Skeletal muscle tissue (tissue), 4 donors: ENCODE measurements around the gene PRKN. TPM values are rescaled to one million over a fixed set of nuclear protein-coding genes. Genes with fewer than 3 reads are reported as not detected.

Source experiments
- H3K27ac ChIP-seq: one replicate; pipeline ENCODE4 v1.7.0; 2013; ENCODE audit warnings: mild to moderate bottlenecking, low read depth, low read length, inconsistent platforms
- H3K27me3 ChIP-seq, 3 donors: one replicate each; pipeline ENCODE4 v1.7.0; 2013; ENCODE audit warnings: low read length in 3 of 3; ENCODE audit not compliant: control insufficient read depth in 3 of 3, insufficient read depth in 3 of 3
- H3K36me3 ChIP-seq, 3 donors: one replicate each; pipeline ENCODE4 v1.7.0; 2013; ENCODE audit warnings: low read length in 3 of 3; ENCODE audit not compliant: control insufficient read depth in 3 of 3, insufficient read depth in 3 of 3
- H3K4me1 ChIP-seq, 3 donors: one replicate each; pipeline ENCODE4 v1.7.0; 2013; ENCODE audit warnings: low read length in 3 of 3, mild to moderate bottlenecking in 3 of 3; ENCODE audit not compliant: control insufficient read depth in 3 of 3, insufficient read depth in 3 of 3
- H3K4me3 ChIP-seq, 3 donors: one replicate each; pipeline ENCODE4 v1.7.0; 2013; ENCODE audit warnings: low read length in 3 of 3
- H3K9ac ChIP-seq, 3 donors: one replicate each; pipeline ENCODE4 v1.7.0; 2013; ENCODE audit warnings: low read length in 3 of 3, mild to moderate bottlenecking in 3 of 3, moderate library complexity in 2 of 3, low read depth in 1 of 3
- H3K9me3 ChIP-seq, 3 donors: one replicate each; pipeline ENCODE4 v1.7.0; 2013; ENCODE audit warnings: low read length in 3 of 3; ENCODE audit not compliant: control insufficient read depth in 3 of 3
- total RNA-seq: library from RNA; depleted of rRNA; stranded (reverse); fragments of >200 nt; gene quantifications from one replicate; pipeline ENCODE4 v1.2.3, GENCODE V29; 2014
- donor health status: Osteomylitis.

The PRKN gene
- total RNA-seq, 1 donor from 2014 or later = 16.7 TPM

DNA sequence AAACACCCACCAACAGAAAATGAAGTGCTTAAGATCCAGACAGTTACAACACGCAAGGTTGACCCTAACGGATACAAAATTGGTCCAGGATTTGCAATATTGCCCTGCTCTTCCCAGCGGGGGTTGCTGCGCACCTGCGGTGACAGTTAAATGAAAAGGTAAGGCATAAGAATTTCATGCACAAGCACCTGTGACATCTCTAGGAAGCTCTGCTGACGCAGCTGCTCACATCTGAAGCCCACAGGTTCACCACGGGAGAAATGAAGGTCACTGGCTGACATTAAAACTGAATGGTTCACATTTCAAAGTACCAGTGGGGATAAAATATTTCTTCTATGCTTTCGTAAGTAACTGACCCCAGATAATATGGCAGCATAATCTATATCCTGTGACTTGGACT is 764.4 kb downstream of the PRKN start:
- Histone ChIP-seq H3K4me3 (no peak overlapping the region), H3K36me3 (no peaks in the 10 kb centered on the region), H3K4me1 (no peaks in the 10 kb centered on the region), H3K27me3 (no peaks in the 10 kb centered on the region), H3K9me3 (no peaks in the 10 kb centered on the region), H3K9ac (no peak overlapping the region), H3K27ac (no peak overlapping the region)

DNA sequence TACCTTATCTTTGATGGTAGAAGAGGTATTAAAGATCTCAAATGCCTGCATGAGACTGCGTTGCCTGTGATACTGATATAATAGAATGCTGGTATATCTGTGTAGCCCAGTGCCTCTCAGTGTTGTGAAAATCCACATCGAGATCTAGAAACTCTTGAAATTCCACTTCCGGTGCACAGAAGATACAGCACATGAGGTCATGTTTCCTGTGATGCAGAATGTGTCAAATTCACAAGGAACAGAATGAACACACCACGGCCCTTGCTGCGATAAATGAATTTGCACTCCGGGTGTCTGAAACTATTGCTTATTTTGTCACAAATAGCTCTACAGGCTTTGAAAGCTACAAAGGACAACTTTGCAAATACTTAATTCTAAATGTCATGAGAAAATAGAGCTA is 765.8 kb downstream of the PRKN start:
- Histone ChIP-seq H3K9me3 (no peaks in the 10 kb centered on the region), H3K4me3 (no peak overlapping the region), H3K27me3 (no peaks in the 10 kb centered on the region), H3K4me1 (no peaks in the 10 kb centered on the region), H3K27ac (no peak overlapping the region), H3K36me3 (no peaks in the 10 kb centered on the region), H3K9ac (no peak overlapping the region)

GRCh38 chr6:161961046-161961445 is 766.5 kb downstream of the PRKN start:
- no peaks in the 10 kb centered on the region for H3K27me3 ChIP-seq
- no peaks in the 10 kb centered on the region for H3K4me1 ChIP-seq
- no peaks in the 10 kb centered on the region for H3K36me3 ChIP-seq
- no peaks in the 10 kb centered on the region for H3K9me3 ChIP-seq
- H3K27ac ChIP-seq = no peak overlapping the region
- H3K4me3 ChIP-seq = no peak overlapping the region
- H3K9ac ChIP-seq = no peak overlapping the region

DNA sequence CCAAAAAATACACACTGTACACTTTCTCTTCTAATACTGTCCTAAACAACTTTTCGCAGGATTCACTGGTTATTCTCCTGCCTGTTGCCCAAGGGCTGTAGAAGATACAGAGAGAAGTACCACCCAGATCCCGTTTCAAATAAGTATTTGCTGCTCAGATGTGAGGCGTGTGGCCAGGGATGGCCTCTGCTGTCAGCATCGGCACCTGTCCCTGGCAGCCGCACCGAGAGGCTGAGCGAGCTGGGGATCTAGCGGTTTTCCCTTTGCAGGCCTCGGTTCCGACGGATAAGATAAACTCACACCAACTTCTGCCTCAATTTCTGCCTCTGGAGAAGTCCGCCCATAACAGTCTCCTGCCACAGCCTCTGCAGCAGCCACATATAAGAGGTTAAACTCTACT is 768.5 kb downstream of the PRKN start:
- Histone ChIP-seq H3K9me3 (no peaks in the 10 kb centered on the region), H3K4me3 (no peak overlapping the region), H3K9ac (no peak overlapping the region), H3K27ac (no peak overlapping the region), H3K27me3 (no peaks in the 10 kb centered on the region), H3K4me1 (no peaks in the 10 kb centered on the region), H3K36me3 (no peaks in the 10 kb centered on the region)

DNA sequence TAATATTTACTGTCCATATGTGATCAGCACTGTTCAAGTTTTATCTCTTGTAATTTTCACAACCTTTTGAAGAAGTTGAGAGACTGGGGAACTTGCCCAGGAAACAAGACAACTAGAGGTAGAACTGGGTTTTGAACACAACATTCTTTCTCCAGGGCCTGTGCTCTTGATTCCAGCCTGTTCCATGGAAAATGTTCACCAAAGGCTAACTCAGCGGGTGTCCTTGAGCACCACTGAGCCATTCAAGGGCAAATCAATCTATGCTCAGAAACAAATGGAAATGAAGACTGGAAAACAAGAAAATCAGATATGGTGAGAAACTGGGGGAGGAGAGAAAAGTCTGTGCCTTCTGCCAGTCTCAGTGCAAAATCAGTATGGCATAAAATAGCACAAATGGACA is 771.5 kb downstream of the PRKN start:
- Histone ChIP-seq H3K9me3 (no peaks in the 10 kb centered on the region), H3K9ac (no peak overlapping the region), H3K27ac (no peak overlapping the region), H3K4me3 (no peak overlapping the region), H3K27me3 (no peaks in the 10 kb centered on the region), H3K4me1 (peaks cover 0 to 2% (median 0%) of the 10 kb centered on the region in 3 donors), H3K36me3 (no peaks in the 10 kb centered on the region)

DNA sequence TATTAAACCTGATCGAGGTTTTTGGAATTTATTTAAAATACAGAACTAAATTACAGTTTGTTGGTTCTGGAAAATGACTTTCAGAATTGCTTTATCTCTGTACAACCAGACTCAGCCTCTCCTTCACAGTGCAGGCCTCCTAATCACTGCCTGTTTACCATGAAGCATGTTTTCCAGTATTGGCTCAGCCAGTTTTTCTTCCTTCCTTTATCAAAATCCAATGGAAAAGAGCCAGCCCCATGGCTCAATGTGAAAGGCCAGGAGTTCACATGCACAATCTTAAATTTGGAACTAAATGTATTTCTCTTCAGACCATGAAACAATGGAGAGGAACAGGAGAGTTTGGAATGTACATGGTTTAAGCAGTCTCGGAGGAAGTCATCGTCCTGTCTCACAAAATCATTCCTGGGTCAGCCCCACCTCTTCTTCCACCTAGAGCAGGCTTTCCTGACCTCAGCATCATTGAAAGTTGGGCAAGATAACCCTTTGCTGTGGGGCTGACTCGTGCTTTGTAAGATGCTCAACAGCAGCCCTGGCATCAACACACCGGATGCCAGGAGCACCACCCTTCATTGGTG is 772.8 kb downstream of the PRKN start:
- Histone ChIP-seq H3K9ac (no peak overlapping the region), H3K27me3 (no peaks in the 10 kb centered on the region), H3K36me3 (no peaks in the 10 kb centered on the region), H3K4me3 (no peak overlapping the region), H3K27ac (no peak overlapping the region), H3K9me3 (no peaks in the 10 kb centered on the region), H3K4me1 (peaks cover 0 to 2% (median 0%) of the 10 kb centered on the region in 3 donors)

GRCh38 chr6:161954077-161954476 is 773.5 kb downstream of the PRKN start:
- no peak overlapping the region for H3K4me3 ChIP-seq
- no peaks in the 10 kb centered on the region for H3K9me3 ChIP-seq
- no peak overlapping the region for H3K9ac ChIP-seq
- H3K4me1 ChIP-seq = peaks cover 0 to 2% (median 0%) of the 10 kb centered on the region in 3 donors
- H3K27ac ChIP-seq = peak overlapping the region; percentile 4
- no peaks in the 10 kb centered on the region for H3K27me3 ChIP-seq
- H3K36me3 ChIP-seq = no peaks in the 10 kb centered on the region

DNA sequence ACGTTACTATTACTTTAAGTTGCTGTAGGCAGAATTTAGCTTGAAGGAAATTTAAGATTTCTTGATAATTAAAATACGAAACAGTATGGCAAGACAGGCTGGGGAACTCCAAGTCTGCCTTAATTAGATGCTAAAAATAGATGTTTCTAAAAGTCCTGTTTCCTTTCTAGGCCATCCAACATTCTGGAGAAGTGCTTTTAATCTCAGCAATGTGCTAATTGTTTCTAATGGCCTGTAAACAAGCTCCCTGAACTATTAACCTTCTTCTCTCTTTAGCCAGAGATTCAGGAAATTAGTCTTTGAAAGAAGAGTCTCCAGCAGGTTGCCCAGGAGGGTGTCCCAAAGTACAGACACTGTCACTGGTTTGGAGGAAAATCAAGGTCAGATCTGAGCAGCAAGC is 776.4 kb downstream of the PRKN start:
- Histone ChIP-seq H3K27ac (no peak overlapping the region), H3K9me3 (no peaks in the 10 kb centered on the region), H3K27me3 (no peaks in the 10 kb centered on the region), H3K4me1 (peaks cover 0 to 2% (median 0%) of the 10 kb centered on the region in 3 donors), H3K4me3 (no peak overlapping the region), H3K36me3 (no peaks in the 10 kb centered on the region), H3K9ac (no peak overlapping the region)

GRCh38 chr6:161949531-161949930 is 778.0 kb downstream of the PRKN start:
- Histone ChIP-seq H3K27me3 (no peaks in the 10 kb centered on the region), H3K4me1 (peaks cover 0 to 2% (median 0%) of the 10 kb centered on the region in 3 donors), H3K27ac (no peak overlapping the region), H3K36me3 (no peaks in the 10 kb centered on the region), H3K4me3 (no peak overlapping the region), H3K9ac (no peak overlapping the region), H3K9me3 (no peaks in the 10 kb centered on the region)

DNA sequence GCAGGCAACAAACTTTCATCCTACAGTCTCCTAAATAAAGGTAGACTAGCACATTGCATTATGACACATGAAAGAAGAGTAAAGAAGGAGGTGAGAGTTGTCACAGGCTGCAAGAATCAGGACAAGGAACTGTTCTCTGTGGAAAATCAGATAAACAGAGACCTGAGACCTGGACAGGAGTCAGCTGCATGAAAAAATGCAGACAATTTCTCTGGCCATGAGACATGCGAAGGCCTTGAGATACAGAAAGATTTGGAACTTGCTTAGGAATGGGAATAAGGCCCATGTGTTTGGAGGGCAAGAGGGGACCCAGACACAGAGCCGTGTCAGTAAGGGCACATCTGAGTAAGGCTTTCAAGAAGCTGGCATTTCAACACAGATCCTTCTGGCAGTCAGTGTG is 779.1 kb downstream of the PRKN start:
- H3K4me1 ChIP-seq = no peaks in the 10 kb centered on the region
- no peaks in the 10 kb centered on the region for H3K36me3 ChIP-seq
- no peaks in the 10 kb centered on the region for H3K9me3 ChIP-seq
- H3K27me3 ChIP-seq = no peaks in the 10 kb centered on the region
- H3K4me3 ChIP-seq = no peak overlapping the region
- no peak overlapping the region for H3K9ac ChIP-seq
- no peak overlapping the region for H3K27ac ChIP-seq

- H3K4me1 ChIP-seq = no peaks in the 10 kb centered on the region
- H3K36me3 ChIP-seq = no peaks in the 10 kb centered on the region
- H3K27me3 ChIP-seq = no peaks in the 10 kb centered on the region
- H3K9me3 ChIP-seq = no peaks in the 10 kb centered on the region
- no peak overlapping the region for H3K27ac ChIP-seq
- H3K4me3 ChIP-seq = no peak overlapping the region
- H3K9ac ChIP-seq = no peak overlapping the region
Measured at GRCh38 chr6:161947371-161947770, 780.2 kb downstream of the PRKN start.
